HK-2 (cell line): Measurements from ENCODE around the gene PPP1R3F.
"Not testable (repeated sequence)": the region's sequence is repeated elsewhere in the genome, so short reads cannot be mapped to it uniquely, and the experiment has no call there.

Experiments
- DNase-seq: peaks from one replicate; pipeline ENCODE4 v3.0.0-alpha.2; 2018; ENCODE audit not compliant: unreplicated experiment

The PPP1R3F gene

GRCh38 chrX:49316085-49316484 is 46.5 kb downstream of the PPP1R3F start:
- DNase-seq, result no peak

GRCh38 chrX:49321737-49322136 is 52.1 kb downstream of the PPP1R3F start, which contains the start of gene GAGE12J:
Gene GAGE12J, plus strand, starts transcription at chrX:49322037. Its CDS starts 1,157 bp downstream, at chrX:49323194.
- not testable (repeated sequence) for DNase-seq

GRCh38 chrX:49322266-49322665 is 52.7 kb downstream of the PPP1R3F start:
- DNase-seq, result not testable (repeated sequence)

GRCh38 chrX:49323735-49324134 is 54.1 kb downstream of the PPP1R3F start:
- DNase-seq, result not testable (repeated sequence)

GRCh38 chrX:49330421-49330820 is 60.8 kb downstream of the PPP1R3F start:
- not testable (repeated sequence) for DNase-seq

- not testable (repeated sequence) for DNase-seq
Observed at GRCh38 chrX:49331282-49331681, 61.7 kb downstream of the PPP1R3F start, which contains the start of gene GAGE13. Gene GAGE13, plus strand, starts transcription at chrX:49331582. Its CDS starts 1,156 bp downstream, at chrX:49332738.

- not testable (repeated sequence) for DNase-seq
Observed at GRCh38 chrX:49331841-49332240, 62.2 kb downstream of the PPP1R3F start.
